ENCODE results near the gene MRPL16. TPM values are rescaled to one million over a fixed set of nuclear protein-coding genes. Genes with fewer than 3 reads are reported as not detected.

The MRPL16 gene
- total and polyA plus RNA-seq, 4 donors = 38.2 to 54.1 (median 40.2) TPM

DNA sequence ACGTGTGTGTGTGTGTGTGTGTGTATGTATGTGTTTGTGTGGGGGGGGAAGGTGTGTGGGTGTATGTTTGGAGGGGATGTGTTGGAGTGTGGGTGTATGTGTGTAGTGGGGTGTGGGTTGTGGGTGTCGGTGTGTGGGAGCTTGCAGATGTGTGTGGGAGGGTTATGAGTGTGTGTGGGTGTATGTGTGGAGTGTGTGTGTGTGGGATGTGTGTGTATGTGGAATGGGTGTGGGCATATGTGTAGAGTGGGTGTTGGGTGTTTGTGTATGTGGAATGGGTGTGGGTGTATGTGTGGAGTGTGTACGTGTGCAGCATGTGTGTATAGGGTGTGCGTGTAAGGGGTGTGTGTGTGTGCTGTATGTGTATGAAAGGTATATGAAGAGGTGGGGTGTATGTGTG, 40.8 kb downstream of the MRPL16 start:
- TF ChIP-seq CTCF (IDR thresholded peaks at IDR 0.05; ENCODE audit: control extremely low read depth, extremely low read depth) = no peak
- ATAC-seq (ENCODE audit: insufficient read depth, low FRiP score) = no peak

GRCh38 chr11:59769111-59769510, 41.5 kb downstream of the MRPL16 start:
- no peak overlapping the region for H3K4me3 ChIP-seq
- DNase-seq (no peak), ATAC-seq (ENCODE audit: insufficient read depth, low FRiP score) (no peak)
- H3K27me3 ChIP-seq (ENCODE audit: control insufficient read depth in 3 of 3, insufficient read depth in 3 of 3, low read length in 2 of 3) = no peaks in the 10 kb centered on the region
- no peak for TF ChIP-seq CTCF (IDR thresholded peaks at IDR 0.05; ENCODE audit: control extremely low read depth, extremely low read depth)
- 72 to 85% methylated on average over 7 of the region's 7 CpGs for WGBS, 2 donors
- H3K27ac ChIP-seq (ENCODE audit: low read depth in 1 of 2, low read length in 1 of 2) = no peak overlapping the region
- peaks cover 0 to 3% (median 0%) of the 10 kb centered on the region in 4 donors for H3K36me3 ChIP-seq (ENCODE audit: control insufficient read depth in 4 of 4, insufficient read depth in 4 of 4, low read length in 4 of 4)
- H3K4me1 ChIP-seq (ENCODE audit: control insufficient read depth in 5 of 5, insufficient read depth in 5 of 5, low read length in 5 of 5) = peaks cover 0 to 34% (median 0%) of the 10 kb centered on the region in 5 donors
- H3K9ac ChIP-seq (ENCODE audit: insufficient read depth in 1 of 2, low read length in 2 of 2) = no peak overlapping the region
- H3K9me3 ChIP-seq (ENCODE audit: control insufficient read depth in 4 of 4, insufficient read depth in 3 of 4, low read length in 3 of 4) = no peaks in the 10 kb centered on the region

More for the DNA sequence above, 40.8 kb downstream of the MRPL16 start:
- Histone ChIP-seq H3K27ac (ENCODE audit: low read depth in 1 of 2, low read length in 1 of 2) (peak overlapping the region in 1 of 2 donors; percentile 65), H3K4me3 (no peak overlapping the region), H3K9me3 (ENCODE audit: control insufficient read depth in 4 of 4, insufficient read depth in 3 of 4, low read length in 3 of 4) (no peaks in the 10 kb centered on the region), H3K36me3 (ENCODE audit: control insufficient read depth in 4 of 4, insufficient read depth in 4 of 4, low read length in 4 of 4) (peaks cover 0 to 7% (median under 1%) of the 10 kb centered on the region in 4 donors), H3K27me3 (ENCODE audit: control insufficient read depth in 3 of 3, insufficient read depth in 3 of 3, low read length in 2 of 3) (no peaks in the 10 kb centered on the region), H3K9ac (ENCODE audit: insufficient read depth in 1 of 2, low read length in 2 of 2) (no peak overlapping the region), H3K4me1 (ENCODE audit: control insufficient read depth in 5 of 5, insufficient read depth in 5 of 5, low read length in 5 of 5) (peaks cover 0 to 34% (median 0%) of the 10 kb centered on the region in 5 donors)
- no peak for DNase-seq
- 93 to 95% methylated on average over 4 of the region's 4 CpGs for WGBS, 2 donors

DNA sequence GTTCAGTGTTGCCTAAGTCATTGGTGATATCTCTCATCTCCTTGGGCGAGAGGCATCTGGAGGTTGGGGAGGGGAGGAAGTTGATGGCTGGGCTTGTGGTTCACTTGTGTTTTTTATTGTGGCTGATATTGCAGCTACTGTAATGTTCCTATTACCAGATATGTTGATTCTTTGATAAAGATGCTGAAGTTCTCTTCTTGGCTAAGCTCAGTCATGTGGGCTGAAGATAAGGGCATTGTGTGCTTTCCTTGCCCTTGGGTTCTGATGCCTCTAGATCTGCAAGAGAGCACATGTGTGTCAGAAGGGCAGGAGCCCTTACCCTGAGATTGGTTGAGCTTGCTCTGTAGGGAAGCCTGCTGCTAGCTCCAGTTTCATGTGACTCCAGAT, 43.4 kb downstream of the MRPL16 start:
- H3K36me3 ChIP-seq (ENCODE audit: control insufficient read depth in 4 of 4, insufficient read depth in 4 of 4, low read length in 4 of 4) = no peaks in the 10 kb centered on the region
- H3K9me3 ChIP-seq (ENCODE audit: control insufficient read depth in 4 of 4, insufficient read depth in 3 of 4, low read length in 3 of 4) = no peaks in the 10 kb centered on the region
- peaks cover 0 to 40% (median 0%) of the 10 kb centered on the region in 5 donors for H3K4me1 ChIP-seq (ENCODE audit: control insufficient read depth in 5 of 5, insufficient read depth in 5 of 5, low read length in 5 of 5)
- H3K27ac ChIP-seq (ENCODE audit: low read depth in 1 of 2, low read length in 1 of 2) = no peak overlapping the region
- ATAC-seq (ENCODE audit: insufficient read depth, low FRiP score) (peak; percentile 31), DNase-seq (no peak)
- H3K9ac ChIP-seq (ENCODE audit: insufficient read depth in 1 of 2, low read length in 2 of 2) = no peak overlapping the region
- 14 to 45% methylated on average over 1 of the region's 1 CpG for WGBS, 2 donors
- H3K27me3 ChIP-seq (ENCODE audit: control insufficient read depth in 3 of 3, insufficient read depth in 3 of 3, low read length in 2 of 3) = no peaks in the 10 kb centered on the region
- no peak for TF ChIP-seq CTCF (IDR thresholded peaks at IDR 0.05; ENCODE audit: control extremely low read depth, extremely low read depth)
- no peak overlapping the region for H3K4me3 ChIP-seq

Data from lung (tissue), 12 donors.